ENCODE measurements around the gene DHX35. TPM values are rescaled to one million over a fixed set of nuclear protein-coding genes. Genes with fewer than 3 reads are reported as not detected.

The DHX35 gene
- total RNA-seq, 1 donor from 2014 or later: 6.1 TPM

- no peak for DNase-seq (ENCODE audit: low read depth)
- TF ChIP-seq, protein P1, sequence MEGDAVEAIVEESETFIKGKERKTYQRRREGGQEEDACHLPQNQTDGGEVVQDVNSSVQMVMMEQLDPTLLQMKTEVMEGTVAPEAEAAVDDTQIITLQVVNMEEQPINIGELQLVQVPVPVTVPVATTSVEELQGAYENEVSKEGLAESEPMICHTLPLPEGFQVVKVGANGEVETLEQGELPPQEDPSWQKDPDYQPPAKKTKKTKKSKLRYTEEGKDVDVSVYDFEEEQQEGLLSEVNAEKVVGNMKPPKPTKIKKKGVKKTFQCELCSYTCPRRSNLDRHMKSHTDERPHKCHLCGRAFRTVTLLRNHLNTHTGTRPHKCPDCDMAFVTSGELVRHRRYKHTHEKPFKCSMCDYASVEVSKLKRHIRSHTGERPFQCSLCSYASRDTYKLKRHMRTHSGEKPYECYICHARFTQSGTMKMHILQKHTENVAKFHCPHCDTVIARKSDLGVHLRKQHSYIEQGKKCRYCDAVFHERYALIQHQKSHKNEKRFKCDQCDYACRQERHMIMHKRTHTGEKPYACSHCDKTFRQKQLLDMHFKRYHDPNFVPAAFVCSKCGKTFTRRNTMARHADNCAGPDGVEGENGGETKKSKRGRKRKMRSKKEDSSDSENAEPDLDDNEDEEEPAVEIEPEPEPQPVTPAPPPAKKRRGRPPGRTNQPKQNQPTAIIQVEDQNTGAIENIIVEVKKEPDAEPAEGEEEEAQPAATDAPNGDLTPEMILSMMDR (conservative IDR thresholded peaks at IDR 0.05; ENCODE audit: low read depth, low read length): no peak
Measured at GRCh38 chr20:39066471-39067242, 104.5 kb downstream of the DHX35 start.

DNA sequence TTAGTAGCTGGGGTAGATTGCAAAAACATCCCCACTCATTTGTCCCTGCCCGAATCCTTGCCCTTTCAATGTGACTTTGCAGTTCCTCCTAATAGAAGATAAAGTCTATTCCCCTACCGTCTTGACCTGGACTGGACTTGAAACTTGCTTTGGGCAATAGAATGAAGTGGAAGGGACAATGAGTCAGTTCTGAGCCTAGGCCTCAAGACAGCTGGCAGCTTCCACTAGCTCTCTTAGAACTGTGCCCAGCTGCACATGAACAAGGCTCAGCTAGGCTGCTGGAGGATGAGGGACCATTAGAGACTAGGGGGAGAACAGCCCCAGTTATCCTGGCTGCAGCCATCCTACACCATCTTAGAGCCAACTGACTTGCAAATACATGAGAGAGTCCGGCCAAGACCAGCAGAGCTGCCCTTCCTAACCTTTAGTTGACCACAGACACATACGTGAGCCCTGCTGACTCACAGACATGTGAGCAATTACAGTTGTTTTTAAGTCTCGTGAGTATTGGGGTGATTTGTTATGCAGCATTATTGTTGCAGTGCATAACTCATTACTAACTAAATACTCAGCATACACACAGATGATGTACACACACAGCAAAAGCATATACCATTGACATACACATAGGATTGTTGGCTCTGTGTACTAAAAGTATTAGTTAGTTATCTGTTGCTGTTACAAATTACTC lies 105.5 kb downstream of the DHX35 start:
- TF ChIP-seq, protein P1 (conservative IDR thresholded peaks at IDR 0.05; ENCODE audit: low read depth, low read length): no peak
- H3K4me3 ChIP-seq (ENCODE audit: low read depth, low read length): no peak overlapping the region
- no peak for DNase-seq (ENCODE audit: low read depth)

More at GRCh38 chr20:39066471-39067242, 104.5 kb downstream of the DHX35 start:
- no peak overlapping the region for H3K4me3 ChIP-seq (ENCODE audit: low read depth, low read length)

GRCh38 chr20:39069976-39070375 lies 107.8 kb downstream of the DHX35 start:
- TF ChIP-seq, protein P1 (conservative IDR thresholded peaks at IDR 0.05; ENCODE audit: low read depth, low read length): no peak
- H3K4me3 ChIP-seq (ENCODE audit: low read depth, low read length): no peak overlapping the region
- no peak for DNase-seq (ENCODE audit: low read depth)

- no peak overlapping the region for H3K4me3 ChIP-seq (ENCODE audit: low read depth, low read length)
- TF ChIP-seq, protein P1 (conservative IDR thresholded peaks at IDR 0.05; ENCODE audit: low read depth, low read length): no peak
- DNase-seq (ENCODE audit: low read depth): no peak
Measured at GRCh38 chr20:39070484-39071231, 108.5 kb downstream of the DHX35 start.

DNA sequence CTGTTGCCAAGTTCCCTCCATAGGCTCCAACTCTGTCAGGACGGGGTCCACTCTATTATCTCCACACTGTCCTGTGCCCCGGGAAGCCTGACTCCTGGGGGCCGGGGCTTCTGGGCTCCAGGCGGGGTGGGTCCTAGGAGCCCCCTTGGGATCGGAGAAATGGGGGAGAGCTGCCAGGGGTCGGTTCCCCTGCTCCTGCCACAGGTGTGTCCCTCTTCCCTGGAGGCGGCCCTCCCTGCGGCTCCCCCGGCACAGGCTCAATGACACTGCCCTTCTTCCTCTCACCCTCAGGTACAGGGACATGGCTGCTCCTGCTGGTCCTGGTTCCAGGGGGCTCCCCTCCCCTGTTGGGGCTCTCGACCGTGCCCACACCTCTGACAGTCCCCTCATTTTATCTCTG lies 110.0 kb downstream of the DHX35 start:
- no peak for DNase-seq (ENCODE audit: low read depth)
- H3K4me3 ChIP-seq (ENCODE audit: low read depth, low read length): no peak overlapping the region
- TF ChIP-seq, protein P1 (conservative IDR thresholded peaks at IDR 0.05; ENCODE audit: low read depth, low read length): no peak

GRCh38 chr20:39072653-39073052 lies 110.5 kb downstream of the DHX35 start:
- TF ChIP-seq, protein P1 (conservative IDR thresholded peaks at IDR 0.05; ENCODE audit: low read depth, low read length): no peak
- no peak for DNase-seq (ENCODE audit: low read depth)
- H3K4me3 ChIP-seq (ENCODE audit: low read depth, low read length): no peak overlapping the region
